ENCODE measurements around the gene MAT2B. TPM values are rescaled to one million over a fixed set of nuclear protein-coding genes. Genes with fewer than 3 reads are reported as not detected.

MAT2B gene
- total and polyA plus RNA-seq, 2 of the 13 experiments (the other 11 are each of a cell fraction or from before 2014, with no cell fraction given), result 20.2 to 37.1 TPM

GRCh38 chr5:163459819-163460561 is 45.4 kb upstream of the MAT2B start, which contains the start of gene NUDCD2 (continued):
- TF ChIP-seq NR2F1 (CRISPR knock-in tag; IDR thresholded peaks at IDR 0.05) (no peak), SP4 (CRISPR knock-in tag; IDR thresholded peaks at IDR 0.05) (peak; percentile 39), YEATS4 (CRISPR knock-in tag; IDR thresholded peaks at IDR 0.05; ENCODE audit: borderline replicate concordance) (peak; percentile 82), NR2C2 (CRISPR knock-in tag; IDR thresholded peaks at IDR 0.05; ENCODE audit: borderline replicate concordance) (peak; percentile 88), ELK4 (CRISPR knock-in tag; IDR thresholded peaks at IDR 0.05; ENCODE audit: borderline replicate concordance) (no peak), NONO (IDR thresholded peaks at IDR 0.05) (no peak), NONO (CRISPR knock-in tag; conservative IDR thresholded peaks at IDR 0.05) (peak; percentile 74), CBX5 (CRISPR knock-in tag; IDR thresholded peaks at IDR 0.05; ENCODE audit: borderline replicate concordance) (peak; percentile 43; the same call in 1 of the 2 replicates), ZSCAN5A (CRISPR knock-in tag; IDR thresholded peaks at IDR 0.05; ENCODE audit: borderline replicate concordance) (0 out of 2 replicates have a peak, but pooled peaks have one; percentile 65), PHF8 (CRISPR knock-in tag; IDR thresholded peaks at IDR 0.05) (peak; percentile 97), ZNF841 (CRISPR knock-in tag; IDR thresholded peaks at IDR 0.05; ENCODE audit: borderline replicate concordance) (no peak), SRSF1 (optimal IDR thresholded peaks at IDR 0.05; ENCODE audit: low read depth, low read length) (no peak), ASH2L (IDR thresholded peaks at IDR 0.05; ENCODE audit: insufficient read length, low read depth, low read length) (peak; percentile 84), REXO4 (CRISPR knock-in tag; IDR thresholded peaks at IDR 0.05; ENCODE audit: borderline replicate concordance) (peak; percentile 86; the same call in 1 of the 2 replicates), FOSL1 (CRISPR knock-in tag; IDR thresholded peaks at IDR 0.05; ENCODE audit: borderline replicate concordance) (no peak), GATA4 (IDR thresholded peaks at IDR 0.05; ENCODE audit: borderline replicate concordance, low read depth) (no peak; the same call in 1 of the 2 replicates), HNRNPLL (IDR thresholded peaks at IDR 0.05; ENCODE audit: low read depth, low read length, poor library complexity, severe bottlenecking) (peak; percentile 95), ZNF558 (CRISPR knock-in tag; IDR thresholded peaks at IDR 0.05; ENCODE audit: borderline replicate concordance) (peak; percentile 90; the same call in 1 of the 2 replicates), ZNF235 (CRISPR knock-in tag; IDR thresholded peaks at IDR 0.05; ENCODE audit: borderline replicate concordance) (no peak), THAP11 (CRISPR knock-in tag; IDR thresholded peaks at IDR 0.05) (peak; percentile 70; the same call in 1 of the 2 replicates), ARHGAP35 (CRISPR knock-in tag; IDR thresholded peaks at IDR 0.05; ENCODE audit: borderline replicate concordance) (peak; percentile 41; the same call in 1 of the 2 replicates), HIVEP1 (CRISPR knock-in tag; IDR thresholded peaks at IDR 0.05) (peak; percentile 62), GZF1 (CRISPR knock-in tag; IDR thresholded peaks at IDR 0.05) (no peak), AGO2 (optimal IDR thresholded peaks at IDR 0.05; ENCODE audit: low read depth, low read length) (peak; percentile 94), ZNF18 (CRISPR knock-in tag; IDR thresholded peaks at IDR 0.05; ENCODE audit: insufficient replicate concordance) (peak; percentile 85), MEIS2 (CRISPR knock-in tag; IDR thresholded peaks at IDR 0.05) (no peak; the same call in 1 of the 2 replicates)
